NCI-H2171 treated with DMSO at 0.1 percent for 48 hours (cell line): ENCODE measurements around the gene OR1F1.
"Not testable (repeated sequence)": the region's sequence is repeated elsewhere in the genome, so short reads cannot be mapped to it uniquely, and the experiment has no call there.

Source experiments
- DNase-seq: peaks from one replicate; lab custom pipeline; 2025; lab: John Stamatoyannopoulos, UW

OR1F1 gene

GRCh38 chr16:3198334-3199072 lies 10.5 kb downstream of the OR1F1 start:
- DNase-seq: peak; percentile 11

DNA sequence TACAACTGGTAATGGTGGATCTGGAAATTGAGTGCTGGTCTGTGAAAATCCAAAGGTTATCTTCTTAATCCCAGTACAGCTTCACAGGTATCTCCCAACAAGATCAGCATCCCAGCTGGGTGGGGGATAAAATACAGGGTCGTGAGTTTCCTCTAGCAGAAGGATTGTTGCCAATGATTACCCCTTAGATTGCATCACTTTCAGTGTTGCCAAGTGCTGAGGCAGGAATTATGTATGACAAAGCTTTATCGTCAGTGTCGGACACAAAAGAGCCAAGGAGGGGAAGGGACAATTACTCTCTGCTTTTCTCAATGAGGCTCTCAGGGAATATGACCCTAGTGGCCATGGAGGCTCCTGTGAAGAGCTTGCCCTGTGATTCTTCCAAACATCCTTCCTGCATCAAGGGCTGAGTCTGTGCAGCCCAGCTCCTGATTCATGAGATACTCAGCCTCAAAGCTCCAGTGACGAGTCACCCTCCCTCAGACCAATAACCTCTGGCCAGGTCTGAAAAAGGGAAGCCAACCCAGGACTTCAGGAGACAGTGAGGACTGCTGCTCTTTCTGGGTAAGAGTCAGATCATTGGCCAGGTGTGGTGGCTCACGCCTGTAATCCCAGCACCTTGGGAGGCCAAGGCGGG lies 15.0 kb downstream of the OR1F1 start:
- no peak for DNase-seq

- not testable (repeated sequence) for DNase-seq
Observed at GRCh38 chr16:3205939-3206338, 17.9 kb downstream of the OR1F1 start.

DNA sequence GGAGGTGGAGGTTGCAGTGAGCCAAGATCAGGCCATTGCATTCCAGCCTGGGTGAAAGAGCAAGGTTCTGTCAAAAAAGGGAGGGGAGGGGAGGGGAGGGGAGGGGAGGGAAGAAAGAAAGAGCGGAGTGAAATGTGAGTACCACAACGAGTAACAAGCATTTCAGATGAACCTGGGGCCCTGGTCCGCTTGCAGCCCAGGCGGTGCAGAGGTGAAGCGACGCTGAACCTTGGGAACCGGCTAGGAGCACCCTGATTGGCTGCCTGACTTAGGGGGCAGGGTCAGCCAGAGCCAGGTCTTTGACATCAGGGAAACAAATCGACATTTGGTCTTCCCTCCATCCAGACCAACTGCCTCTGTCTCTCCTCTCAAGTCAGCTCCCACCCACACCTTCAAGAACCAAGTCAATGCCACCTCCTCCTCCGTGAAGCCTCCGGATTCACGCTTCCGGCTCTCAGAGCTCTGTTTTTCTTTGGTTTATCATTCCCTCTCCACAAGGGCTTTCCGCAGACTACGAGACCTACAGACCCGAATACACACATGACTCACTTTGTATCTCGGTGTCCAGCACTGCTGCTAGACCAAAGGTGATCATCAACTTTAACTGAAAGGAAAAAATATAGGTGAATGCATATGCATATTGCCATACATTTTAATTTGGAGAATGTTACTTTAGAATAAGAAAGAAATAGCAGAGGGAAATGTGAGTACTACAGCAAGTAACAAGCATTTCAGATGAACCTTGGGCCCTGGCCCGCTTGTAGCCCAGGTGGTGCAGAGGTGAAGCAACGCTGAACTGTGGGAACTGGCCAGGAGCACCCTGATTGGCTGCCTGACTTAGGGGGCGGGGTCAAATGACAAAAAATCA lies 19.3 kb downstream of the OR1F1 start:
- no peak for DNase-seq

DNA sequence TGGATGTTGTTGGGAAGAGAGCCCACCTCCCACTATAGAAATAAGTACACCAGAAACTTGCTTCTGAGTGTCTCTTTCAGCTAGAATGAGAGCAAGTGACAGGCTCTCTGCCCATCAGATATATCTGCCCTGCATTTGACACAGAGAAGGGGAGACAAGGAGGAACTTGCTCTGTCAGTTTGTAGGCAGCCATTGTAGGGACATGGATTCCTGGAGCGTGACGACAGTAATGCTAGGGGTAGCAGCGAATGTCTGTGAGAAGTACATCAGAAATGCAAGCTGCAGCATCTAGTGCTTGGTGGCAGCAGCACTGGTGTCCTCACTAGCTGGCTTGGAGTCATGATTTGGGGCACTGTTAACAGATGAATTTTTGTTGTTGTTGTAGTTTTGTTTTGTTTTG lies 24.0 kb downstream of the OR1F1 start:
- DNase-seq: no peak

- DNase-seq: no peak
Observed at GRCh38 chr16:3212567-3212966, 24.6 kb downstream of the OR1F1 start.

- no peak for DNase-seq
Observed at GRCh38 chr16:3214904-3215600, 27.0 kb downstream of the OR1F1 start.

DNA sequence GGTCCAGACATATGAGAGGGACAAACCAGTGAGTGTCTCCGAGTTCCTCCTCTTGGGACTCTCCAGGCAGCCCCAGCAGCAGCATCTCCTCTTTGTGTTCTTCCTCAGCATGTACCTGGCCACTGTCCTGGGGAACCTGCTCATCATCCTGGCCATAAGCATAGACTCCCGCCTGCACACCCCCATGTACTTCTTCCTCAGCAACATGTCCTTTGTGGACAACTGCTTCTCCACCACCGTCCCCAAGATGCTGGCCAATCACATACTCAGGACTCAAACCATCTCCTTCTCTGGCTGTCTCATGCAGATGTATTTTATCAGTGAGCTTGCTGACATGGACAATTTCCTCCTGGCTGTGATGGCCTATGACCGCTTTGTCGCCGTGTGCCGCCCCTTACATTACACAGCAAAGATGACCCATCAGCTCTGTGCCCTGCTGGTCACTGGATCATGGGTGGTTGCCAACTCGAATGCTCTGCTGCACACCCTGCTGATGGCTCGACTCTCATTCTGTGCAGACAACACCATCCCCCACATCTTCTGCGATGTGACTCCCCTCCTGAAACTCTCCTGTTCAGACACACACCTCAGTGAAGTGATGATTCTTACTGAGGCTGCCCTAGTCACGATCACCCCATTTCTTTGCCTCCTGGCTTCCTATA lies 27.7 kb downstream of the OR1F1 start:
- DNase-seq: no peak

- no peak for DNase-seq
Observed at GRCh38 chr16:3216263-3216640, 28.2 kb downstream of the OR1F1 start.

DNA sequence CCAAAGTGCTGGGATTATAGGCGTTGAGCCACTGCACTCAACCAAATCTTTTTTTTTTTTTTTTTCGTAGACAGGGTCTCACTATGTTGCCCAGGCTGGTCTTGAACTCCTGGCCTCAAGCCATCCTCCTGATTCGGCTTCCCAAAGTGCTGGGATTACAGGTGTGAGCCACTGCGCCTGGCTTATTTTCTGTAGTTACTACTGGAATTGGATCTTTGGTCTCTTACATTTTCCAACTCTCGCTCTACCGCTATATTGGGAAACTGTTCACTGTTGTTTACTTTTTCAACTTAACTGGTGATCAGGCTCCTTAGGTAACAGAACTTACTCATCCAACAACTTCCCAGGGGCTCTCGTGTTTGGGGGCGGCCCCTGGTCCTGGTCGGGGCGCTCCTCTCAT lies 32.8 kb downstream of the OR1F1 start:
- DNase-seq: no peak

- DNase-seq: peak; percentile 3
Observed at GRCh38 chr16:3223913-3224515, 36.0 kb downstream of the OR1F1 start.

GRCh38 chr16:3234543-3234856 lies 46.5 kb downstream of the OR1F1 start:
- no peak for DNase-seq

GRCh38 chr16:3234857-3235561 lies 47.0 kb downstream of the OR1F1 start, which contains the start of gene ZNF200:
ZNF200 (minus strand) TSS chr16:3235158; CDS start chr16:3233755, 1,403 bp downstream.
- peak; percentile 95 for DNase-seq

DNA sequence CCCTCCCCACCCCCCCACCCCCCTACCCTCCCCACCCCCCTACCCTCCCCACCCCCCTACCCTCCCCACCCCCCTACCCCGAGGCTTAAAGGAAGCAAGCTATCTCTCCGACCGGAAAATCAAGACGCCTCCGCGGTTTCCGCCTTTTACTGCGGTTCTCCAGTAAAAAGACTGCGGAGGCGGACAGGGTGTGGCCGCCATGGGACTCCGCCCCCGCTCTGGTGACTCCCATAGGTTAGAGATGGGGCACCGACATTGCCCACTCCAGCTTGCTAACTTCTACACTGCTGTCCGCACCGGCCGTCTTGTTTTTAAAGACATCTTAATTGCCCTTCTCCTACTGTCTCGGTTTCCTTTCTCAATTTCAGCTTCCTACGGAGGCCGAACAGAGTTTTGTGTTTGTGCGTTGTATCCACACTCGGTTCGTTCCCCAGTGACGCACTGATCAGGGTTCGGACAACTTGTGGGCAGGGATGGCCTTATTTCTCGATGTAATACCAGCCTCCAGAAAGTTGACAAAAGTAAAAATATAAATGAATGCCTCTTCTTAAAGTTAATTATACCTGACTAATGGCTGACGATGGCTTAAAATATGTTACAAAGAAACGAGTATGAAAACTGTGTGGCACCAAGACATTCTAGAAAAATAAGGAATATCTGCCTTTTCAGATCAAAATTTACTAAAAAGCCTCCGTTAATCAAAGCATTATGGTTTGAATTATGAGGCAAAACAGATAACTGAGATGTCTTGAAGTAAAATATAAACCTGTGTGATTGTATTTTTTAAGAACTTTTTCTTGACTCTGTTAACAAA lies 48.1 kb downstream of the OR1F1 start:
- DNase-seq: no peak

DNA sequence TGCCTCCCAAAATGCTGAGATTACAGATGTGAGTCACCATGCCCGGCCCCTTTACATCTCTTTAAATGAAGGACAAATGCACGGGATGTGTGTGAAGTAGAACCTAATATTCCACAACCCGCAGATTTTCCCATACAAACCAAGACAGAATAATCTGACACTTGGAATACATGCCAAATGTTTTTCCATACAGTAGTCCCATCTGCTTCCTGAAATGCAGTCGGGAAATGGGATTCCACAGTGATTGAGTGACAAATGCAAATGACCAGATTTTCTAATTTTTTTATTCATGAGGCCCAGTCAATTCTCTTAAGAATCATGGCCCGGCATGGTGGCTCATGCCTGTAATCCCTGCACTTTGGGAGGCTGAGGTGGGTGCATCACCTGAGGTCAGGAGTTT lies 53.8 kb downstream of the OR1F1 start:
- no peak for DNase-seq

GRCh38 chr16:3242709-3243108 lies 54.7 kb downstream of the OR1F1 start:
- no peak for DNase-seq

DNA sequence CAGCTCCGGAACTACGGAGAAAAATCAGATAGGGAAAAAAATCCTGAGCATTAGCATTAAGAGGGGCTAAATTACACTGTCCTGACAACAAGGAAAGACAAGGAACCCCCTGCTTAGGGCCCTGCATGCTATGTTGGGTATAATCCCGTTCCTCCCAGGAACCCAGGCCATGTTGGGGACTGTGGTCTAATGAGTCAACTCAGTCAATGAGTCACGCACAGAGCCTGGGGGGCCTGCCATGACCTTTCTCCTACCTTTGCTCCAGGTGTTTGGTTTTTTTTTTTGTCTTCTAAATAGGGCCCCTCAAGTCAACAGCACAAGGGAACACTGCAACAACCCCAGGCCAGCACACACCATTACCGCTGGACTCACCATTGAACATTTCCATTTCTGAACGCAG lies 55.9 kb downstream of the OR1F1 start:
- DNase-seq: no peak

DNA sequence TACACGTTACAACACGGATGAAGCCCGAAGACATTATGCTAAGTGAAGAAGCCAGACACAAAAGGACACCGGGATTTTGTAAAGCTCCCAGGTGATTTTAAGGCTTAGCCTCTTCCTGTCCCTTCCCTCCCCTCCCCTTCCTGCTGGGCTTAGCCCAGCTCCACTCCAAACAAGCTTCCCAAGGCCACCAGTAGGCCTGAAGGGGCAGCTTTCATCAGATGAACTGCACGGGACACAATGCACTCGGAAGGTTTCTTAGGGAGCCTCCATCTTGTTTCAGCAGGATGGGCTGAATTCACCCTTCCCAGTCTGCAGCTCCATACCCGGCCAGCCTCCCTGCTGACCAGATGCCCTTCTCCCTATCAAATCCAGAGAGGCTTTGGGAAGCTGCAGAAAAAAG lies 58.0 kb downstream of the OR1F1 start:
- no peak for DNase-seq

- no peak for DNase-seq
Observed at GRCh38 chr16:3246876-3247275, 58.9 kb downstream of the OR1F1 start.

GRCh38 chr16:3248596-3248995 lies 60.6 kb downstream of the OR1F1 start:
- no peak for DNase-seq
